HG02840 (cell line): ENCODE measurements around the gene OGFRL1.
"Not testable (repeated sequence)": the region's sequence is repeated elsewhere in the genome, so short reads cannot be mapped to it uniquely, and the experiment has no call there.

Experiments used
- ATAC-seq: cut with Tn5 transposase; IDR thresholded peaks from one replicate; pipeline ENCODE4 v1.9.1; 2021; ENCODE audit warnings: mild to moderate bottlenecking, moderate library complexity, moderate number of reproducible peaks; ENCODE audit not compliant: unreplicated experiment, low FRiP score

OGFRL1 gene

DNA sequence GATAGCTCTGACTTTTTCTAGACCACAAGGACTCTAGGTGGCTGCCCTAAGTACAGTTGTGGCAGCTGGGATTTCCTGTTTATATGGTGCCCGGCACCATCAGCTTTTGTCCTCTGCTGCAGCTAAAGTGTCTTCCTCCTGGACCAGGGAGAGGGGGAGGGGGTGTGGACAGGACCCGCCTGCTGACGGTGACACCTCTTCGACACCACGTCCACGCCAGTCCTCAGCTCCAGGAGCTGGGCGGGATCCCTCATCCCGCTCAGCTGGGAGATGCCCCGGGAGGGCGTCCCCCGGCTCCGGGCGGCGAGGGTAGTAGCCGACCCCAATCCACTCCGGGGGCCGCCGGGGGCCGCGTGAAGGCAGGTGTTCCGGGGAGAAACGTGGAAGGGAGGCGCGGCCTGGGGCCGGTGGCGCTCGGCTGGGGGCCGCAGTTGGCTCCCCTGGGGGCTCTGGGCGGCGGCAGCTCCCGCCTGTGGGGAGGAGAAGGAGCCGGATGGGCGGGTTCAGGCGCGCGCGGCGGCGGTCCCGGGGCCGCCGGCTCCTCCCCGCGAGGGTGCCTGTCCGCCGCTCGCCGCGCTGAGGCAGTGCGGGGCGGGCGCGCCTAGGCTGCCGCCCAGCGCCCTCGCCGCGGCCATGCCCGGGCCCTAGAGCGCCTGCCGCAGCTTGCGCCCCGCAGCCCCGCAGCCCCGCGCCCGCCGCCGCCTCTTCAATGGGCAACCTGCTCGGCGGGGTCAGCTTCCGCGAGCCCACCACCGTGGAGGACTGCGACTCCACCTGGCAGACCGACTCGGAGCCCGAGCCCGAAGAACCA, at the start of gene OGFRL1:
Gene OGFRL1, plus strand, starts transcription at position 584 of the 811 bp plus-strand sequence. Its CDS starts 126 bp downstream, at position 710.
- ATAC-seq = peak; percentile 85

- no peak for ATAC-seq
Observed at GRCh38 chr6:71239694-71240093, 48.9 kb upstream of the OGFRL1 start.

- no peak for ATAC-seq
Observed at GRCh38 chr6:71245265-71246049, 43.2 kb upstream of the OGFRL1 start.

- ATAC-seq = no peak
Observed at GRCh38 chr6:71246596-71246995, 42.0 kb upstream of the OGFRL1 start.

DNA sequence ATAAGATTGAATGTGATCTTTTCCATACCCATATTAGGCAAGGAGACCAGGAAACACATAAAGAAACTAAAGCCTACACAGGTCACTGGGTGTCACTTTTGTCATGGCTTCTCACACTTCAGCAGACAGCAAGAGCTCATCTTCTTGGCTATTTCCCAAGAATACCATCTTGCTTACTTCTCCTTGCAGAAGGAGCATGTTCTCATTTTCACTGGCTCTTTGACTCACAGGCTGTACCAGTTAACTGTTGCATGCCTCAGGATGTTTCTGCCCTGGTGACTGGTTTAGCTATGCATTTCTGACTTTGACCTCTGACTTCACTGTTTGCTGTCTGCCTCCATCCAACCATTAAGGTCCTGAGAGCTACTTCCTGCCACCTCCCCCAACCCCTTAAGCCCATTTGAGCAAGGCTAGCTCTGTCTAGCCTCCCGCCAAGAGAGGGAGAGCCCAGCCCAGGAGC, 40.3 kb upstream of the OGFRL1 start:
- peak; percentile 71 for ATAC-seq

DNA sequence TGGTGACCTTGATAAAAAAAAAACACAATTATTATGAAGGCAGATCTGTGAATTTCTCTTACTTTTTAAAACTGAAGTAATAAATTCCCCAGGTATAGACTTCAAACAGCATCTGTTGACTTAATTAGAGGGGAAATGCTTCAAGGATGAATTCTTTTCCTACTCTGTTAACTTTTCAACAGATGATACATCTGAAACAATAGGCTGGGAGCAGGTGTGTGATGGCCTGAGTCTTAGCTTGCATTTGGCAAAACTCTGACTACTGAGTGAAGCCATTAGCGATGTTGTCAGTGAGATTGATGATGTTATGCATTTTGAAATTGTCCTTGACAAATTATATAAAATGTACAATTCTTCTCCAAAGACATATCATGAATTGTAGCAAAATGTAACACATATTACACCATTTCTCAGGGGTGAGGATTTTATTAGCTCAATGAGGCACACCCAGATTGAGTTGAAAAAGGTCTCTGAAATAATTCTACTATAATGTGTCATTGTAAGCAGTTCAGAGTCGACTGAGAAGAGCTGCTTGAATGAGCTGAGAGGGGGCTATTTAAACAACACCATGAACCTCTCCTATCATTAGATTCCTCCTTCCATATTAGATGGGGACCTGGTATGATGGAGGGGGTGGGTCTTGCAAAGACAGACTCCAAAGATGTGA, 39.6 kb upstream of the OGFRL1 start:
- ATAC-seq = no peak

DNA sequence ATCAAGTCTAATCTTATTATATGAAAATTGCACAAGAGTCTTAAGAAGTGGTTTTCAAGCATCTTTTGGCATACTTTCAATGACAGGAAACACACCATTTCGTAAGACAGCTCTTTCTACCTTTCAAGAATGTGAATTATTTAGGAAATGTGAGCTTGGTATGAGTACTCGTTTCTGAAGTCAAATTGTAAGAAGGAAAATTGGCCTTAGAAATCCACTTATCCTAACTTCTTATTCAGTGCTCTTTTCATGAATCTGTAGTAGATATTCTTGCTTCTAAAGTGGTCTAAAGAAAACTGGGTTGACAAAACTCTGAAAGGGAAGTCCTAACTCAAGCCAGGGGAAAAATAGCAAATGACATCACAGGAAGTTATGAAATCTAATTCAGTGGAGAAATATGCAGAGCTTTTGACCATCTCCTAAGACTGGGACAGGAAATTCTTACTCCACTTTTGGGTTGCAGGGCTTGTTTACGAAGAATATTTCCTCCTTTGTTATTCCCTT, 38.5 kb upstream of the OGFRL1 start:
- no peak for ATAC-seq

DNA sequence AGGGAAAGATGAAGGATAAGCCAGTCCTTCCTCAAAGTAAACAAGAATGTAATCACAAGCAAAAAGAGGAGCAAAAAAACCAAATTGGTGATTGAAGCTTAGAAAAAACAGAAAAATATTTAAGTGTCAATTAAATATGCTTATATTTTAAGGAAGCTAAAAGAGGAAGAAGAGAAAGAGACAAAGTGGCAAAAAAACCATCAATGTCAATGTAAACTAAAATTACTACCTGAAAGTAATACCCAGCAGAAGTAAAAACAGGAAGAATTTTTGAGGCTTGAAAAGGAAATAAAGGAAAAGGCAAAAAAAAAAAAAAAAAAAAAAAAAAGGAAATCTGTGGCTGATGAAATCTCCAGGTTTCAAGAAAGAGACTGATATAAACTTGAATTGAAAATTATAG, 36.2 kb upstream of the OGFRL1 start:
- ATAC-seq = no peak

DNA sequence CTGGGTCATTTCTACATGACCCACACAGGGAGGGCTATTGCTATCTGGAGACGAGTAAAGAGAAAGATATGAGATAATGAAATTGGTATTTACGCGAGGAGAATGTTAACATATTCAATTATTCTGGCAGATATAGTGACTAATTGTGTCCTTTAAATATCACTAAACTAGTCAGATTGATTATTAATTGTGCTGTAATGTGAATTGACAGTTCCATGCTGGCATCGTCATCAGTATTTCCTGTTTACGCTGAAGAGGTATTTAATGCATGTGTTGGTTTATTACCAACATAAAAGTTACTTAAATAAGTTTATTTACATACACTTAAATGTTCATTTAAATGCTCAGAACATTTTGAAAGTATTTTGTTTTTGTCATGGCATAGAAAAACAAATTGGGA, 35.7 kb upstream of the OGFRL1 start:
- no peak for ATAC-seq

DNA sequence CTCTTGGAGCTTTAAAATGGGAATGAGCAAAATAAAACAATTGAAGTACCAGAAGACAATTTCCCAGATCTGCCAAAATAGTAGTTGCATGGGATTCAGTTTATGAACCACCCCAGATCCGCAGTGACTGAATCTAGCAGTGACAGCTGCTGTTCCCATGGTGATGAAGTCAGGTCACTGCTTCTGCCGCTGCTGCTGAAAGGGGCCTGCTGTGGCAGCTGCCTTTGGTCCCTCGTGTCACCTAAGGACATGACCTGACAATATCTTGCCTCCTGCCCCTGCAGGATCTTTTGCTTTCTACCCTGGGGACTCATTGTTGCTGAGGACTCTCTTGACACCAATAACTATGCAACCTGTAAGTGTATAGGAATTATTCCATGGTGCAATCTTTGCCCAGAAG, 34.3 kb upstream of the OGFRL1 start:
- no peak for ATAC-seq

DNA sequence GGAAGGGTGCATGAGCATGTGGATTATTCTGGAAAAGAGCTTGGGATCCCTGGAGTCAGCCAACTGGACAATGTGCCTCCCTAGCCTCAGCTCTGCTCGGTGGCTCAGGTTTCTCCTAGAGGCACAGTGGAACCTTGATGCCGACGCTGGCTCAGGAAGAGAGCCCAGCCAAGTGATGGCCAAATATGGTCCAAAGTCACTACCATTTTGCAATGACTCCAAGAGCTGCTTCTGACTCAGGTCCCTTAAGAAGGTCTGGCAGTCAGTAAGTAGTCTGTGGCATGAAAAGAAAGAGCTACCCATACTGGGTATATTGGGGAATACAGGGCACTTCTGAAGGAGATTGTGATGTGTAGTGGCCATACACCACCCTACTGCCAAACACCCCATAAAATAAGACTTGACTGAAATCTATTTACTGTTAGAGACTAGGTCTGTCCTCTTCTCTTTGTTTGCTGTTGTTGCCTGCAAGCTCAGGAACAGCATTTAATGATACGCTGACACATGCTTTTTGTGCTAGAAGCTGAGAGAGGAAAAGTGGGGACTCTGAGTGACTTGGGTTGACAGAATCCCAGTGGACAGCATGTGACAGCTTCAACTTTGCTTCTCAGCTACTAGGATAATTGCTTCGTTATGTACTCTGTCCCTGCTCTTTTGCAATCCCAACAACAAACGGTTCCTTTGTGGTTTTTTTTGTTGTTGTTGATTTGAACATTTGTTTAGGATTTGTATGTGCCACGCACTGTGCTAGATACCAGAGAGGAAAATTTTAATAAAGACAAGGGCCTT, 30.3 kb upstream of the OGFRL1 start:
- ATAC-seq = no peak

GRCh38 chr6:71259888-71260604, 28.6 kb upstream of the OGFRL1 start:
- no peak for ATAC-seq

DNA sequence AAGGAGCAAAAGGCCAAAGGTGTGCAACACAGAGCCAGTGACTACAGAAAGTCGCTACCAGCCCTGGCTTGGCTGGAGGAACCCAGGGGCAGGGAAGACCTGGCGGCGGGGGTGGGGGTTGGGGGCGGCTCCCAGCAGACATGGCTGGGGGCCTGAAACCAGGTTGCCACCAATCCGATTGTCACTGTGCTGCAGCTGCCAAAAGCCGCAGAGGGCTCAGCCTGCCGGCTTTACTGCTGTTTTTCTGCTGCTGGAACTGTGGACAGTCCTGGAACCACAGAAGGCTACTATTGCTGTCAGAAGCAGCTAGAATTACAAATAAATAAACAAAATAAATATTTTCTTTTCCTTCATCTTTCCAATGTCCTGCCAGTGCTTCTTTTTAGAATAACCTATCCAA, 25.7 kb upstream of the OGFRL1 start:
- ATAC-seq = no peak

GRCh38 chr6:71266392-71266791, 22.2 kb upstream of the OGFRL1 start:
- ATAC-seq = not testable (repeated sequence)

- ATAC-seq = peak; percentile 76
Observed at GRCh38 chr6:71268735-71269437, 19.7 kb upstream of the OGFRL1 start.

- no peak for ATAC-seq
Observed at GRCh38 chr6:71277926-71278600, 10.5 kb upstream of the OGFRL1 start.

DNA sequence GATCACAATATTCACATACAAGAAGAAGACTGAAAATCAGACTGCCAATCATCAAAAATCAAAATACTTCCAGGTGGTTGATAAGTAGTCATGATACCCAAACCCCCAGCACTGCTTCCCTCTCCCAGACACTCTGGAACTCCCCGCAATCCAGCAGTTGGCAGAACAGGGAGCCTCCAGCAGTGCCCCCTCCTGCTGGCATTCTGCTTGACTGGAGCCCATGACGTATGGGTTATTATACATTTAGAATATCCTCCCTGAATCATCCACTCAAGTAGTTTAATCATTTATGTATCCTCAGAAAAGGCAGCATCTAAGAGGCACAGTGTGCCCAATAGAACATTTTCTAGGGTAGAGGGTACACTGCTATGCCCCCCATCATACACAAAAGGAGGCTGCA, 9.3 kb upstream of the OGFRL1 start:
- ATAC-seq = no peak

DNA sequence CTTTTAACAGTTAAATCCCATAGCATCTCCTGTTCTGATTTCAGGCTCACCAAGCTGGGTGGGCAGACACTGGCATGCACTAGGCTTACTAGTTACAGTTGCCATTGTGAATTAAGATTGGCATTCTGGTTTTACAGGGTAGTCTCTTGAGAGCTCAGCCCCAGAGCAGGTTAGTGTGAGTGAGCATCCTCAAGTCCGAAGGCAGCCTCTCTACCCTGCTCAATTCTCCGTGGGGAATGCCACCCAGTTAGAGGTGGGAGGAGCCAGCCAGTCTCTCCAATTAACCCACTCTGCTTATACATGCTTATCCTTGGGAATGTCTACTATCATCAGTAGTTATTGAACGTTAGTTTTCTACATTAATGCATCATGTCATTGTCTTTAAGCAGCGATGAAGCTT, 8.9 kb upstream of the OGFRL1 start:
- ATAC-seq = no peak
